HG03103 (cell line): ENCODE results near the gene EVC.

Experiments
- ATAC-seq: cut with Tn5 transposase; IDR thresholded peaks from one replicate; pipeline ENCODE4 v1.9.1; 2021; ENCODE audit warnings: low read depth; ENCODE audit not compliant: unreplicated experiment

Gene EVC

GRCh38 chr4:5730436-5730835, 19.4 kb downstream of the EVC start:
- no peak for ATAC-seq

- no peak for ATAC-seq
Measured at GRCh38 chr4:5730993-5731990, 20.3 kb downstream of the EVC start.

- no peak for ATAC-seq
Measured at GRCh38 chr4:5732158-5732557, 21.2 kb downstream of the EVC start.

- no peak for ATAC-seq
Measured at GRCh38 chr4:5734853-5735252, 23.9 kb downstream of the EVC start.

- no peak for ATAC-seq
Measured at GRCh38 chr4:5735463-5735862, 24.5 kb downstream of the EVC start.

GRCh38 chr4:5738061-5738460, 27.1 kb downstream of the EVC start:
- no peak for ATAC-seq

- no peak for ATAC-seq
Measured at GRCh38 chr4:5742388-5742787, 31.4 kb downstream of the EVC start.

- no peak for ATAC-seq
Measured at GRCh38 chr4:5742968-5743367, 32.0 kb downstream of the EVC start.

- ATAC-seq: no peak
Measured at GRCh38 chr4:5746250-5746649, 35.2 kb downstream of the EVC start.

- ATAC-seq: no peak
Measured at GRCh38 chr4:5746829-5747737, 36.1 kb downstream of the EVC start.

- ATAC-seq: no peak
Measured at GRCh38 chr4:5747738-5748375, 36.9 kb downstream of the EVC start.

GRCh38 chr4:5749568-5749967, 38.6 kb downstream of the EVC start:
- ATAC-seq: no peak

GRCh38 chr4:5750052-5750945, 39.3 kb downstream of the EVC start:
- ATAC-seq: no peak

- no peak for ATAC-seq
Measured at GRCh38 chr4:5750946-5751665, 40.1 kb downstream of the EVC start.

- no peak for ATAC-seq
Measured at GRCh38 chr4:5751666-5752375, 40.8 kb downstream of the EVC start.

GRCh38 chr4:5752376-5753184, 41.6 kb downstream of the EVC start:
- ATAC-seq: no peak

- no peak for ATAC-seq
Measured at GRCh38 chr4:5753366-5753765, 42.4 kb downstream of the EVC start.
